H1 (cell line): ENCODE results near the gene SHISA7. TPM values are rescaled to one million over a fixed set of nuclear protein-coding genes. Genes with fewer than 3 reads are reported as not detected.
A peak's percentile ranks its signal among the peaks of the same experiment; 100 is the strongest.

Source experiments
- CTCF ChIA-PET: fragments of 300-600 bp; sonication (Branson Sonifier 250); formaldehyde crosslinking; loops from one replicate; lab custom pipeline; 2021; ENCODE audit not compliant: partially characterized antibody; lab: Charles Lee
- POLR2A ChIA-PET: fragments of 300-600 bp; sonication (Branson Sonifier 250); formaldehyde crosslinking; loops from one replicate; lab custom pipeline; 2021; ENCODE audit warnings: inconsistent platforms; ENCODE audit not compliant: partially characterized antibody; lab: Charles Lee
- DNase-seq, 2 experiments: peaks; one replicate each; pipeline versions ENCODE4 v3.0.0 to v3.0.0-alpha.2; 2010 to 2022; ENCODE audit warnings: low spot score in 2 of 2, low read depth in 1 of 2, mixed read lengths in 1 of 2
- FAIRE-seq: peaks from 2 replicates; lab custom pipeline; 2011; peaks lifted over from hg19 to GRCh38; lab: Jason Lieb, UNC
- H2AFZ ChIP-seq: 2 replicates; pipeline ENCODE4 v1.8.1; 2012; ENCODE audit warnings: low read length, inconsistent platforms
- H2AK5ac ChIP-seq: 2 replicates; pipeline ENCODE4 v1.6.1; 2013; ENCODE audit warnings: low read depth, low read length
- H2BK120ac ChIP-seq: replicated peaks from 2 replicates; pipeline ENCODE3; 2013; ENCODE audit warnings: low read depth, low read length, inconsistent platforms
- H2BK12ac ChIP-seq: 2 replicates; pipeline ENCODE4 v1.6.1; 2013; ENCODE audit warnings: low read depth, low read length
- H2BK15ac ChIP-seq: 2 replicates; pipeline ENCODE4 v1.6.1; 2013; ENCODE audit warnings: low read length
- H2BK20ac ChIP-seq: 2 replicates; pipeline ENCODE4 v1.6.1; 2013; ENCODE audit warnings: low read length
- H2BK5ac ChIP-seq: 2 replicates; pipeline ENCODE4 v1.6.1; 2013; ENCODE audit warnings: low read depth, low read length
- H3K14ac ChIP-seq: 2 replicates; pipeline ENCODE4 v1.6.1; 2013; ENCODE audit warnings: inconsistent platforms; ENCODE audit not compliant: insufficient read length
- H3K18ac ChIP-seq: 2 replicates; pipeline ENCODE4 v1.6.1; 2013; ENCODE audit warnings: low read length; ENCODE audit errors: extremely low read depth
- H3K23ac ChIP-seq: 2 replicates; pipeline ENCODE4 v1.6.1; 2013; ENCODE audit warnings: inconsistent platforms; ENCODE audit not compliant: insufficient read length
- H3K23me2 ChIP-seq: 2 replicates; pipeline ENCODE4 v1.6.1; 2013; ENCODE audit warnings: low read depth, low read length
- H3K27ac ChIP-seq: 2 replicates; pipeline ENCODE4 v1.6.1; 2011; ENCODE audit warnings: low read depth, low read length, inconsistent platforms
- H3K27me3 ChIP-seq, 4 experiments: replicated peaks in 1 of 4; 1 replicate in 1 of 4; 2 replicates in 3 of 4; pipeline versions ENCODE4 v1.6.1 to v1.8.1; 2011 to 2013; ENCODE audit warnings: low read length in 3 of 4, mild to moderate bottlenecking in 3 of 4, inconsistent platforms in 2 of 4, mixed read lengths in 2 of 4, moderate library complexity in 1 of 4; ENCODE audit not compliant: control insufficient read depth in 3 of 4, insufficient read depth in 3 of 4; ENCODE audit errors: extremely low read depth in 1 of 4
- H3K36me3 ChIP-seq, 4 experiments: 2 replicates each; pipeline versions ENCODE4 v1.6.1 to v1.8.1; 2011 to 2013; ENCODE audit warnings: mild to moderate bottlenecking in 4 of 4, low read length in 3 of 4, moderate library complexity in 2 of 4, control low read depth in 1 of 4, inconsistent platforms in 1 of 4; ENCODE audit not compliant: insufficient read depth in 4 of 4, control insufficient read depth in 2 of 4
- H3K4ac ChIP-seq: replicated peaks from 2 replicates; pipeline ENCODE3; 2013; ENCODE audit warnings: low read length, low read depth, mixed read lengths, inconsistent platforms; ENCODE audit not compliant: insufficient read length
- H3K4me1 ChIP-seq, 4 experiments: replicated peaks in 1 of 4; 1 replicate in 1 of 4; 2 replicates in 3 of 4; pipeline versions ENCODE4 v1.6.1 to v1.8.1; 2011 to 2013; ENCODE audit warnings: low read length in 3 of 4, inconsistent platforms in 2 of 4, mixed read lengths in 1 of 4; ENCODE audit not compliant: insufficient read depth in 4 of 4, control insufficient read depth in 3 of 4
- H3K4me2 ChIP-seq, 2 experiments: 2 replicates each; pipeline versions ENCODE4 v1.6.1 to v1.8.1; 2011 to 2013; ENCODE audit warnings: low read depth in 2 of 2, low read length in 2 of 2, control low read depth in 1 of 2, inconsistent platforms in 1 of 2, mild to moderate bottlenecking in 1 of 2; ENCODE audit not compliant: insufficient read depth in 1 of 2
- H3K4me3 ChIP-seq, 4 experiments: fragments of 200-600, 300-600 bp in 1 of 4; sonication (generic), shearing (Covaris generic), sonication (Bioruptor Twin) in 1 of 4; 2 replicates each; pipeline versions ENCODE4 v1.5.1 to v1.8.1; 2011 to 2016; ENCODE audit warnings: low read length in 4 of 4, low read depth in 3 of 4, control low read depth in 2 of 4, inconsistent platforms in 2 of 4, mild to moderate bottlenecking in 2 of 4, mixed read lengths in 1 of 4, moderate library complexity in 1 of 4; ENCODE audit not compliant: insufficient read depth in 2 of 4; ENCODE audit errors: extremely low read depth in 1 of 4
- H3K56ac ChIP-seq: replicated peaks from 2 replicates; pipeline ENCODE3; 2013; ENCODE audit warnings: low read depth, mild to moderate bottlenecking, mixed read lengths, low read length, inconsistent platforms; ENCODE audit not compliant: insufficient read length
- H3K79me1 ChIP-seq: 2 replicates; pipeline ENCODE4 v1.6.1; 2013; ENCODE audit warnings: low read depth, low read length, control low read depth
- H3K79me2 ChIP-seq, 2 experiments: 2 replicates each; pipeline versions ENCODE4 v1.6.1 to v1.8.1; 2012 to 2013; ENCODE audit warnings: low read length in 2 of 2, mild to moderate bottlenecking in 2 of 2, inconsistent platforms in 1 of 2; ENCODE audit not compliant: insufficient read depth in 2 of 2, control insufficient read depth in 1 of 2
- H3K9ac ChIP-seq, 4 experiments: replicated peaks in 1 of 4; 1 replicate in 1 of 4; 2 replicates in 3 of 4; pipeline versions ENCODE4 v1.6.1 to v1.8.1; 2011 to 2013; ENCODE audit warnings: low read depth in 3 of 4, low read length in 3 of 4, control low read depth in 2 of 4, mild to moderate bottlenecking in 2 of 4, moderate library complexity in 2 of 4, inconsistent platforms in 1 of 4; ENCODE audit errors: extremely low read depth in 1 of 4
- H3K9me3 ChIP-seq, 2 experiments: 2 replicates each; pipeline versions ENCODE4 v1.6.1 to v1.8.1; 2012 to 2013; ENCODE audit warnings: mild to moderate bottlenecking in 2 of 2, moderate library complexity in 2 of 2, control low read depth in 1 of 2, inconsistent platforms in 1 of 2, low read depth in 1 of 2, low read length in 1 of 2, mixed read lengths in 1 of 2; ENCODE audit not compliant: insufficient read depth in 2 of 2
- H4K20me1 ChIP-seq, 2 experiments: replicated peaks in 1 of 2; 2 replicates each; pipeline versions ENCODE3 to v1.8.1; 2011 to 2013; ENCODE audit warnings: inconsistent platforms in 2 of 2, low read length in 2 of 2, mild to moderate bottlenecking in 1 of 2; ENCODE audit not compliant: insufficient read depth in 2 of 2, control insufficient read depth in 1 of 2
- H4K5ac ChIP-seq: 2 replicates; pipeline ENCODE4 v1.6.1; 2013; ENCODE audit warnings: low read length, low read depth, mixed read lengths, inconsistent platforms; ENCODE audit not compliant: insufficient read length
- H4K8ac ChIP-seq: 2 replicates; pipeline ENCODE4 v1.8.0; 2013; ENCODE audit warnings: mild to moderate bottlenecking, moderate library complexity, low read length, inconsistent platforms; ENCODE audit not compliant: insufficient read depth; ENCODE audit errors: extremely low read depth
- H4K91ac ChIP-seq: replicated peaks from 2 replicates; pipeline ENCODE3; 2013; ENCODE audit warnings: low read length, mixed read lengths, inconsistent platforms; ENCODE audit not compliant: insufficient read length
- POLR2A ChIP-seq, 2 experiments: IDR thresholded peaks; 1 replicate in 1 of 2; 2 replicates in 1 of 2; pipeline ENCODE4 v1.6.1; 2011; ENCODE audit warnings: low read depth in 2 of 2, low read length in 2 of 2, mild to moderate bottlenecking in 2 of 2; ENCODE audit errors: control extremely low read depth in 1 of 2
- POLR2AphosphoS5 ChIP-seq: IDR thresholded peaks from 2 replicates; pipeline ENCODE4 v1.6.1; 2011; ENCODE audit warnings: low read depth, low read length
- SIRT6 ChIP-seq: IDR thresholded peaks from one replicate; pipeline ENCODE4 v1.7.1; 2012; ENCODE audit warnings: low read length, inconsistent platforms
- WGBS, 2 experiments: shearing (Covaris generic) in 1 of 2; methylation state at CpG; one replicate each; pipeline versions ENCODE4 v1.1.6 to v1.1.7; 2013 to 2015; ENCODE audit warnings: low lambda C conversion rate in 2 of 2, mixed read lengths in 2 of 2, inconsistent platforms in 1 of 2, low coverage in 1 of 2, missing lambda C conversion rate in 1 of 2; ENCODE audit not compliant: insufficient replicate concordance in 2 of 2, insufficient coverage in 1 of 2, insufficient read length in 1 of 2; ENCODE audit errors: extremely low coverage in 1 of 2, missing lambda C conversion rate in 1 of 2; 5-methylcytosine and 5-hydroxymethylcytosine counted together
- polyA plus RNA-seq, 7 experiments: library from polyadenylated mRNA; depleted of rRNA in 3 of 7; stranded (reverse) in 5 of 7; unstranded in 2 of 7; fragments of >200 nt in 5 of 7; fragments of 200-250 nt in 2 of 7; gene quantifications; 1 replicate in 5 of 7; 2 replicates in 1 of 7; 4 replicates in 1 of 7; pipeline versions ENCODE4 v1.2.1 to v1.2.3, GENCODE V29; 2011 to 2013; ENCODE audit warnings: missing spikeins in 2 of 7, mixed read lengths in 2 of 7
- total RNA-seq: library from RNA; stranded (reverse); fragmentation: NEBNext Ultra II Directional; extraction: Animal tissue kit (Norgen Biotek cat#: 25700); gene quantifications from 2 replicates; pipeline ENCODE4 v1.2.1, GENCODE V29; 2021

The SHISA7 gene
- total and polyA plus RNA-seq, 2 of the 8 experiments (the other 6 are each of a cell fraction or from before 2014, with no cell fraction given), result 0.76 to 1.0 TPM

DNA sequence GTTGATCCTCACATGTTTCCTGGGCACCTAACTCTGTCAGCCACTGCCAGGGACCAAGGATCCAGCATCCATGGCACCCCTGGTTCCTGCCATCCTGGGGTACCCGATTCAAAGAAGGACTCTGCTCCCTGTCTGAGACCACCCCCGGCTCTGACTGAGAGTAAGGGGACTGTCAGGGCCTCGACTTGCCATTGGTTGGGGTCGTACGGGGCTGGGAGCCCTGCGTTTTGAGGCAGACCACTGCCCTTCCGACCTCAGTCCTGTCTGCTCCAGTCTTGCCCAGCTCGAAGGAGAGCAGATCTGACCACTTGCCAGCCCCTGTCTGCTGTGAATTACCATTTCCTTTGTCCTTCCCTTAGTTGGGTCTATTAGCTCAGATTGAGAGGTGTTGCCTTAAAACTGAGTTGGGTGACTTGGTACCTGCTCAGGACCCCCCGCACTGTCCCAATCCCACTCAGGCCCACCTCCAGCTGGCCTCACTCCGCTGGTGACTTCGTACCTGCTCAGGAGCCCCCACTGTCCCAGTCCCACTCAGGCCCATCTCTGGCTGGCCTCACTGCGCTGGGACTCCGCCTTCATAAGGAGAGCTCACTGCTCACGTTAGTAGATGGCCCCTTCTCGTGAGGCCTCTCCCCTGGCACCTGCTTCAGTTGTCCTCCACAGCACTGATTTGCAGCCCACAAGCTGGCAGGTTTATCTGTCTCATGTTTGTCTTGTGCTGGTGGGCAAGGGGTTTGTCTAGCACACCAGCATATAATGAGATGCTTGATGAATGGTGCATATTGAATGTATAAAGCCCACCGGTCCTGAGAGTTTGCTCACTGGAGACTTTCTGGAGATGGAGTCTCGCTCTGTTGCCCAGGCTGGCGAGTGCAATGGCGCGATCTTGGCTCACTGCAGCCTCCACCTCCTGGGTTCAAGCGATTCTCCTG lies 53.4 kb downstream of the SHISA7 start:
- no peak for DNase-seq
- peaks cover 25 to 45% of the 10 kb centered on the region in 2 experiments for H4K20me1 ChIP-seq
- H3K4me1 ChIP-seq, result peaks cover 0 to 50% (median 40%) of the 10 kb centered on the region in 4 experiments; a peak in 6 of 7 replicates
- H2BK15ac ChIP-seq, result no peak overlapping the region
- H3K79me1 ChIP-seq, result peaks cover 28% of the 10 kb centered on the region
- no peak overlapping the region for H3K14ac ChIP-seq
- FAIRE-seq, result no peak
- no peak overlapping the region for H3K27ac ChIP-seq
- H2AFZ ChIP-seq, result no peak overlapping the region
- no peak overlapping the region for H3K23ac ChIP-seq
- H2BK5ac ChIP-seq, result peak overlapping the region; percentile 64; the same call in 1 of the 2 replicates
- no peak overlapping the region for H2BK12ac ChIP-seq
- H3K79me2 ChIP-seq, result peaks cover 17 to 27% of the 10 kb centered on the region in 2 experiments; a peak in 3 of 4 replicates
- H3K18ac ChIP-seq, result no peak overlapping the region
- peaks cover 23 to 35% (median 26%) of the 10 kb centered on the region in 4 experiments for H3K36me3 ChIP-seq
- no peak overlapping the region for H3K4ac ChIP-seq
- no peak overlapping the region for H3K56ac ChIP-seq
- H3K27me3 ChIP-seq, result no peaks in the 10 kb centered on the region
- H4K5ac ChIP-seq, result no peak overlapping the region
- peaks cover 13% of the 10 kb centered on the region for H3K23me2 ChIP-seq
- peak overlapping the region in 1 of 4 experiments; percentile 11; a peak in 3 of 7 replicates for H3K9ac ChIP-seq
- TF ChIP-seq POLR2A (IDR thresholded peaks at IDR 0.05; ENCODE audit: control extremely low read depth in 1 of 2, low read depth in 2 of 2, low read length in 2 of 2) (peak in 1 of 2 experiments; percentile 37; a peak in 1 of 3 replicates), POLR2AphosphoS5 (peak; percentile 46), SIRT6 (no peak)
- H4K91ac ChIP-seq, result no peak overlapping the region
- H3K9me3 ChIP-seq, result no peaks in the 10 kb centered on the region
- H2AK5ac ChIP-seq, result no peak overlapping the region
- H2BK120ac ChIP-seq, result no peak overlapping the region
- CTCF ChIA-PET, result interaction anchor here (0.7 to 6.1 kb wide), 7 partner anchors 13 to 247 kb away, joined by 3 to 39 read pairs (median 4); no protein-coding TSS in a partner anchor
- POLR2A ChIA-PET, result interaction anchor here (0.6 to 26.7 kb wide), 24 partner anchors 9 to 200 kb away, joined by 3 to 874 read pairs (median 5); partner anchors contain the start of genes GARIN5B, HSPBP1, IL11 and TMEM190
- no peak overlapping the region for H3K4me3 ChIP-seq
- H2BK20ac ChIP-seq, result no peak overlapping the region
- 84% methylated on average over 21 of the region's 21 CpGs; no CpG with 5 or more reads in 1 of the 2 experiments for WGBS, 2 experiments
- peak overlapping the region; percentile 7; the same call in 1 of the 2 replicates for H4K8ac ChIP-seq
- H3K4me2 ChIP-seq, result peak overlapping the region in 1 of 2 experiments; percentile 95; a peak in 3 of 4 replicates
